GM12874 (cell line): ENCODE measurements around the gene SERPINA6.

Source experiments
- TF ChIP-seq, protein P1 (sequence below): IDR thresholded peaks from 2 replicates; pipeline ENCODE4 v1.5.1; 2011; ENCODE audit warnings: low read depth, mild to moderate bottlenecking, control low read depth, low read length, moderate library complexity; ENCODE audit not compliant: insufficient read depth

SERPINA6 gene

DNA sequence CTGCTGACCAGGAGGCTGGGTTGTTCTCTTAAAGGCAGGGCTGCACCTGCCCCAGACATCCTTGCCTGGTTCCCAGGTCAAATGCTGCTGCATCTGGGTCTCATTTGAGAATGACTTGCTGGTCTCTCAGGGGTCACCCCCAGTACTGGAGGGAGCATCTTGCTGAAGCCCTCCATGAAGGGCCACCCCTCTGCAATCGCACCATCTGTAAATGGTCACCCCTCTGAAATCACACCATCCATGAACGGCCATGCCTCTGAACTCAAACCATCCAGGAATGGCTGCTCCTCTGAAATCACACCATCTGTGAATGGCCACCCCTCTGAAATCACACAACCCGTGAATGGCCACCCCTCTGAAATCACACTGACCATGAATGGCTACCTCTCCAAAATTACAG is 7.3 kb upstream of the SERPINA6 start:
- TF ChIP-seq, protein P1, sequence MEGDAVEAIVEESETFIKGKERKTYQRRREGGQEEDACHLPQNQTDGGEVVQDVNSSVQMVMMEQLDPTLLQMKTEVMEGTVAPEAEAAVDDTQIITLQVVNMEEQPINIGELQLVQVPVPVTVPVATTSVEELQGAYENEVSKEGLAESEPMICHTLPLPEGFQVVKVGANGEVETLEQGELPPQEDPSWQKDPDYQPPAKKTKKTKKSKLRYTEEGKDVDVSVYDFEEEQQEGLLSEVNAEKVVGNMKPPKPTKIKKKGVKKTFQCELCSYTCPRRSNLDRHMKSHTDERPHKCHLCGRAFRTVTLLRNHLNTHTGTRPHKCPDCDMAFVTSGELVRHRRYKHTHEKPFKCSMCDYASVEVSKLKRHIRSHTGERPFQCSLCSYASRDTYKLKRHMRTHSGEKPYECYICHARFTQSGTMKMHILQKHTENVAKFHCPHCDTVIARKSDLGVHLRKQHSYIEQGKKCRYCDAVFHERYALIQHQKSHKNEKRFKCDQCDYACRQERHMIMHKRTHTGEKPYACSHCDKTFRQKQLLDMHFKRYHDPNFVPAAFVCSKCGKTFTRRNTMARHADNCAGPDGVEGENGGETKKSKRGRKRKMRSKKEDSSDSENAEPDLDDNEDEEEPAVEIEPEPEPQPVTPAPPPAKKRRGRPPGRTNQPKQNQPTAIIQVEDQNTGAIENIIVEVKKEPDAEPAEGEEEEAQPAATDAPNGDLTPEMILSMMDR: no peak

DNA sequence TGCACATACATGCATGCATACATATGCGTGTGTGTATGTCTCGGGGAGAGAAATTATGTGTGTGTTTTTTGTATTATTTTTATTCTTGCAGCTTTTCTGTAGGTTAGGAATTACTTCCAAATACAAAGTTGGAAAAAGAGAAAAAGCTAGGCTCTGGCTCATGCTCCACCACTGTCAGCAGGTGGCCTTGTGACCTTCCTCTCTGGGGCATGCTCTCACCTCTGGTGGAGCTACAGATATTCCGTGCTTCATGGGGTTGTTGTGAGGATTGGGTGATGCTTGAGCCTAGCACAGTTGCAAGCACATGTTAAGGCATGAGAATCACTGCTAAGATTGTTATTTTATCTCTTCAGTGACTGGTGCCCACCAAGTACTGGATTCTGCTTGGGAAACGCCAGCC is 6.7 kb upstream of the SERPINA6 start:
- TF ChIP-seq, protein P1: no peak

DNA sequence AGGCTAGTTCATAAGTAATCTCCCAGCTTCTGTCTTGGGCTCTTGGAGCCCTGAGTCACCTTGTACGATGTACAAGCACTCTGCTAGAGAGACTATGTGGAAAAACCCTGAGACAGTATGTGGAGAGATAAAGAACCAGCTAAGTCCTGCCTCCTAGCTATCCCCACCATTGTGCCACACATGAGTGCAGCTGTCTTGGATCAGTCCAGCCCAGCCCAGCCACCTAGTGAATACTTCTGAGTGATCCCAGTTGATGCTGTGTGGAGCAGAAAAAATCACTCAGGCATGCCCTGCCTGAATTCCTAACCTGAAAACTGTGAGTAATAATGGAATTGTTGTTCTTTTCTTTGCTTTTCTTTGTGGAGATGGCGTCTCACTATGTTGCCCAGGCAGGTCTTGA is 5.1 kb upstream of the SERPINA6 start:
- TF ChIP-seq, protein P1: no peak

DNA sequence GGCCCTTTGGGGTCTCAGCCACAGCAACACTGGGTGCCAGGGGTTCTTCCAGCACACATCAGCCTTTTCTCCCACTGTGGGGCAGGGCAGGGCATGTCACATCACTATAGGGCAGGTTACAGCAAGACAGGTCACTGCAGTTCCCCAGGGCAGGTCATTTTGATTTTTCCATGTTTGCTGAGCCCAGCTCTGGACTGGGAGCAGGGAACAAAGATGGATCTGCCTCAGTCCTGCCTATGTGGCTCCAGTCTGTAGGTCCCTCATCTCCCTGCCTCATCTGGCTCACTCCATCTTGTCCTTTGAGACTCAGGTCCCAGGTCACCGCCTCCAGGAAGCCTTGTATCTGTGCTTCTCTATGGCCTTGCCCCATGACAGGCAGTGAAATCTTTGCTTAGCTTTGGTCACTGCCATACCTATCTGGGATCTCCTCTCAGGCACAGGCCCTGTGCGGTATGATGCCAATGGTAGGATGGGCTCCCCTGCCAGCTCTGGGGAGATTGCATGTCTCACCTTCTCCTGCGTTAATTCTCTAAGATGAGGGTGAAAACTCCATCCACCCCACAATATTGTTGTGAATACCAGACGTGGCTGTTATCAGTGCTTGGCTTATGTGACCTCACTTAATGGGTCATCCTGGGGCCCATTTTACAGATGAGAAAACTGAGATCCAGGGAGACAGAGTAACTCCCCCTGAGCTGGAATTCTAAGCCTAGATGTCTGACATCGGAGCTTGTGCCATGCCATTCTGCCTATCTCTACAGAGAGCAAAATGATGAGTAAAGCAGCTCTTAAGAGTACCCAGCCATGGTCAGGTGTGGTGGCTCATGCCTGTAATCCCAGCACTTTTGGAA is 1.5 kb downstream of the SERPINA6 start:
- TF ChIP-seq, protein P1: no peak

DNA sequence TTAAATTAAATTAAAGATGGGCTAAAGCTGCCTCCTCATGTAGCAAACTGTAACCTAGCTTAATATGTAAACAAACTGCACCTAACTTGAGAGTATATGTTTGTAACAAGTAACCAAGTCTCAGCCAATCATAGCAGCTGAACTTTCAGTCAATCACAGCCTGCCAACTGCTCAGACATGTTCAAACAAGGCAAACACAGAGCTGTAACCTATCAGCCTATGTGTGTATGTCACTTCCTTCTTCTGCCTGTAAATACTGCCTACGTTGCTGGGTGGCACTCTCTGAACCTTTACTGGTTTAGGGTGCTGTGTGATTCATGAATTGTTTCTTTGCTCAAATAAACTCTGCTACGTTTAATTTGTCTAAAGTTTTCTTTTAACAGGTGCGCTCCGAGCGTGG is 2.9 kb downstream of the SERPINA6 start:
- TF ChIP-seq, protein P1: no peak

DNA sequence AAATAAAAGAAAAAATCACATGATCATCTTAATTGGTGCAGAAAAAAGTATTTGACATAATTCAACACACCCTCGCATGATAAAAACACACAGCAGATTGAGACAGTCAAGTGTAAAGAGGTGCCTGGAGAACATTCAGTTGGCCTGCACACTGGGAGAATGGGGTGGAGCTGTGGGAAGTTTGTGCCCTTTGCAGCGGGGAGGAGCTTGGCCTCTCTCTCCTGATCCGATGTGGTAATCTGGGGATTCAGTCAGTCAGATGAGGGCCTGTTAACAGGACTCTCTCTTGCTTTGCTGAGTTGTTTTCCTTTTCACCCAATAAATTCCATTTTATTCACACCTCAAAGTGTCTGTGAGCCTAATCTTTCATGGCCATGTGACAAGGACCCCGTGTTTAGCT is 5.9 kb downstream of the SERPINA6 start:
- TF ChIP-seq, protein P1: no peak

DNA sequence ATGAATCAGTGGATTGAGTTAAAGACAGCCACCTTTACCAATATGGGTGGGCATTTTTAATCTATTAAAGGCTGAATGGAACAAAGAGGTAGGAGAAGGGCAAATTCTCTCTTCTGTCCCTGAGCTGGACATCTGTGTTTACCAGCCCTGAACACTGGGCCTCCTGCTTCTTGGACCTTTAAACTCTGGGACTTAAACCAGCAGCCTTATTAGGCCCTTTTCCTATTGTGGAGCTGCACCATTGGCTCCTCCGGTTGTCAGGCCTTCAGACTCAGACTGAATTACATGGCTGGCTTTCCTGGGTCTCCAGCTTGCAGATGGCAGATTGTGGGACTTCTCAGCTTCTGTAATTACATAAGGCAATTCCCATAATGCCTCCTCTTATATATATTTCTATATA is 6.4 kb downstream of the SERPINA6 start:
- TF ChIP-seq, protein P1: no peak

DNA sequence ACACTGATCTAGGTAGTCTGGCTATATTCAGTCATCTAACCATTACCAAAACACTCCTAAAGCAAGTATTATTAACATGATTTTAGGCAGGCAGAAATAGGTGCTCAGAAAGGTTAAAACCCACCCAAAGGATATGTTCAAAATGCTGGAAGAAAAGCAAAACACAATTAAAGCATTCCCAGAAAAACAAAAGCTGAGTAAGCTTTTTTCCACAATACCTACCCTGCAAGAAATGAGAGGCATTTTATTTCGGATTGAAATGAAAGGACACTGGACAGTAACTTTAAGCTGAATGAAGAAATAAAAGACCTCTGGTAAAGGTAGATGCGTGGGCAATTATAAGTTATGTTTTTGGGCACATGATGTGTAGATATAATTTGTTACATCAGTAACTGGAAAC is 8.2 kb downstream of the SERPINA6 start:
- TF ChIP-seq, protein P1: no peak
